GM04504 (cell line): ENCODE results near the gene RMND1.
"Not testable (repeated sequence)": the region's sequence is repeated elsewhere in the genome, so short reads cannot be mapped to it uniquely, and the experiment has no call there.

Source experiments
- DNase-seq: peaks from one replicate; pipeline ENCODE4 v3.0.0-alpha.2; 2012; ENCODE audit warnings: low read depth

The RMND1 gene

GRCh38 chr6:151381722-151382121 is 70.2 kb downstream of the RMND1 start:
- no peak for DNase-seq

- no peak for DNase-seq
Observed at GRCh38 chr6:151380848-151381205, 71.1 kb downstream of the RMND1 start.

- DNase-seq: no peak
Observed at GRCh38 chr6:151379933-151380847, 71.7 kb downstream of the RMND1 start.

- no peak for DNase-seq
Observed at GRCh38 chr6:151377095-151377494, 74.8 kb downstream of the RMND1 start.

- DNase-seq: no peak
Observed at GRCh38 chr6:151376440-151376839, 75.5 kb downstream of the RMND1 start.

GRCh38 chr6:151375833-151376232 is 76.1 kb downstream of the RMND1 start:
- DNase-seq: no peak

GRCh38 chr6:151374036-151374683 is 77.8 kb downstream of the RMND1 start:
- no peak for DNase-seq

GRCh38 chr6:151372164-151372563 is 79.8 kb downstream of the RMND1 start:
- no peak for DNase-seq

GRCh38 chr6:151370509-151371078 is 81.3 kb downstream of the RMND1 start:
- no peak for DNase-seq

GRCh38 chr6:151365233-151365632 is 86.7 kb downstream of the RMND1 start:
- no peak for DNase-seq

GRCh38 chr6:151359486-151359885 is 92.4 kb downstream of the RMND1 start:
- DNase-seq: no peak

GRCh38 chr6:151358475-151358874 is 93.5 kb downstream of the RMND1 start:
- no peak for DNase-seq

- DNase-seq: no peak
Observed at GRCh38 chr6:151357758-151358436, 94.0 kb downstream of the RMND1 start.

- not testable (repeated sequence) for DNase-seq
Observed at GRCh38 chr6:151356983-151357382, 94.9 kb downstream of the RMND1 start.
